ENCODE data around the gene NFKBIA.
"Not testable (repeated sequence)": the region's sequence is repeated elsewhere in the genome, so short reads cannot be mapped to it uniquely, and the experiment has no call there.

The NFKBIA gene

DNA sequence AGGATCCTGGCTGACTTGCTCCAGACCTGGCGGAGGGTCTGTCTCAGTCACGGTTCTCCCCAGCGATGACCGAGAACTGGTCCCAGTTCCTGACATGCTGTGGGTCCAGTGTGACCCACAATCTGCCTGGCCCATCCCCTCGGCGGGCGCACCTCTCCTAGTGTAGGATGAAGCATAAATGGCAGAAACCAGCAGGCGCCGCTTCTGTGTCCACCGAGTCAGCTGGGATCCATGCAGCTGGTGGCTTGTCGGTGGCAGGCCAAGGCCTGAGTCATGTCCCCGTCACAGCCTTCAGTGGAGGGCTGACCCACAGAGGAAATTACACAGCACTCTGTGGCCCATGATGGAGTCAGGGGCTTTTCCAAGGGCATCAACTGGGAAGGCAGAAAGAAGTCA lies 38.5 kb downstream of the NFKBIA start:
- no peak for FAIRE-seq

DNA sequence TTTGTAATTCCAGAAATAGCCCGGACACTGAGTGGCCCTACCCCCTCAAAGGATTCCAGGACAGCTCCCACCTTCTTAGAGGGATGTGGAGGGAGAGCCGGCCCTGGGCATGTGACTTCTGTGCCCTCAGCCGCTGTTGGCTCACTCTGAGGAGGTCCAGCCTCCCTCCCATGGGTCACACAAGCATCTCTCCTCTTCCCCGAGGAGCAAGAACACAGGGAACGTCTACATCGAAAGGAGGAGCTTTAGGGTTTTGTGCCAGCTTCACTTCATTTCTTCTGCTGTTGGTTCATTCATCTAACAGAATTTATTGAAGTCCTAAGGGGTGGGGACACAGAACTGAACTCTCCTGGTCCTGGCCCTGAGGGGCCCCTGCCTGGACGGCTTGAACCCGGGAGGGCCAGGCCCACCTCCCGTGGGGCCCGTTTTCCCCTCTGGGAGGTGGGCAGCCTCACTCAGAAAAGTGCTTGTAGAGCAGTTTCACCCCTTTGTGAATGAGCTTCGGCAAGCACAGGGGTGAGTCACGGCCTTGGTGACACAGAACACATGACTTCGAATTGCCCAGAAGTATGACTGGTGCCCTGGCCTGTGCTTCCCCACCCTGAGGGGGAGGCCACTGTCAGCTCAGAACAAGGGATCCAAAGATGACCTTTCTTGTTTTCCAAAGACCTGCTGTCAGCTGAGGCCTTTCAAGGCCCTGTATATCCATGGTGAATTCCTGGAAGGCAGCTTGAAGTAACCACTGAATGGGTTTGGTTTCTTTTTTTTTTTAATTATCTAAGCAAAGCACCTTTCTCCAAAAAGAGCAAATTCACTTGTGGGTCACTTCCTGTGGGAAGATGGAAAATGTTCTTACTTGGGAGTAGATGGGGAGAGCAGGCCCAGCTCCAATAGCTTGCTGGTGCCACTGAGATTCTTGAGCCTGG lies 39.2 kb downstream of the NFKBIA start:
- FAIRE-seq, result peak; percentile 58

DNA sequence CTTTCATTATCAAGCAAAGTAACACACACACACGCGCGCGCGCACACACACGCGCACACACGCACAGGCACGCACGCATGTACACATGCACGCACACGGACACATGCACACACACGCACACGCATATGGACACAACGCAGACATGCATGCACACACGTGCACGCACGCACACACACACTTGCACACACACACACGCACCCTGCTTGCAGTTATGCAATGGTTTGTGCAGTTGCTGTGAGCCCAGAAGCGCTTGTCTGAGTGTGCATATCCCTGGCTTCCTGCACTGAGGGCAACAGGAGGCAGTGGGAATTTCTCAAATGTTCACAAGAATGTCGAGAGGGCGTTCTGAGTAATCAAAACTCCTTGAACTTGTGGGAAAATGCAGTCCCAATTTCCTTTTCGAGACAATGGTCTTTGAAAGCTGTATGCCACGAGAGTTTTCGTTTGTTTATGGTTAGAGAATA lies 41.6 kb downstream of the NFKBIA start:
- FAIRE-seq, result no peak

DNA sequence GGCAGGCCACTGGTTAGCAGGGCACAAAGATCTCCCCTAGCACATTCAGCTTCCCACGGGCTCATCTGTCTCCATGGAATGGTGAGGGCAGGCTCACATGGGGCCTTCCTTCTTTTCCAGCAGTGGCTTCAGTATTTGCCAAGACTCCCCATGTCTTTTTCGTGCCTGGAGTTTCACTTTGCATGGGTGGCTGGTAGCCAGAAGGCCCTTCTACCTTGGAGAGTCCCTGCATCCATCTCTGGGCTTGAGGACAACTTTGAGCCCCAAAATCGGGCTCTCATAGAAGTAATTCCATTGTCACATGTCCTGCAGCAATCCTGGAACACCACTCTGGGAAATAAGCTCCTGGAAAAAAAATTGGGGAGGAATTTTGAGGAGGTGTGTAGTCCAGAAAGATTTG lies 42.1 kb downstream of the NFKBIA start:
- no peak for FAIRE-seq

DNA sequence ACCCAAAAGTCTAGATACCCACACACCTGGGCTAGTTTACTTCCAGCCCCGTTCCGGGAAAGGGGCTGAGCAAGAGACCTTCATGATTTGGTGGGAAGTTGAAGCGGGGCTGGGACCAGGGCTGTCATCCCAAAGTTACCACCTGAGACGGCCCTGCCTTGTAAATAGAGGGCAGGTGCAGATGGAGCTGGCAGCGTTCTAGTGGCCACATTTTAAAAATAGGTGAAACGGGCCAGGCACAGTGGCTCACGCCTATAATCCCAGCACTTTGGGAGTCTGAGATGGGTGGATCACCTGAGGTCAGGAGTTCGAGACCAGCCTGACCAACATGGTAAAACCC lies 43.4 kb downstream of the NFKBIA start:
- FAIRE-seq, result no peak

DNA sequence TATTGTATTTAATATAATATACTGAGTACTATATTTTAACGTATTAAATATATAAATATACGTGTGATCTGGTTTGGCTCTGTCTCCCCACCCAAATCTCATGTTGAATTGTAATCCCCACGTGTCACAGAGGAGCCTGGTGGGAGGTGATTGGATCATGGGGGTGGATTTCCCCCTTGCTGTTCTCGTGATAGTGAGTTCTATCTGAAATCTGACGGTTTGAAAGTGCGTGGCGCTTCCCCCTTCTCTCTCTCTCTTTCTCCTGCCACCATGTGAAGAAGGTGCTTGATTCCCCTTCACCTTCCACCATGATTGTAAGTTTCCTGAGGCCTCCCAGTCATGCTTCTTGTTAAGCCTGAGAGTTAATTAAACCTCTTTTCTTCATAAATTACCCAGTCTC lies 44.9 kb downstream of the NFKBIA start:
- not testable (repeated sequence) for FAIRE-seq

DNA sequence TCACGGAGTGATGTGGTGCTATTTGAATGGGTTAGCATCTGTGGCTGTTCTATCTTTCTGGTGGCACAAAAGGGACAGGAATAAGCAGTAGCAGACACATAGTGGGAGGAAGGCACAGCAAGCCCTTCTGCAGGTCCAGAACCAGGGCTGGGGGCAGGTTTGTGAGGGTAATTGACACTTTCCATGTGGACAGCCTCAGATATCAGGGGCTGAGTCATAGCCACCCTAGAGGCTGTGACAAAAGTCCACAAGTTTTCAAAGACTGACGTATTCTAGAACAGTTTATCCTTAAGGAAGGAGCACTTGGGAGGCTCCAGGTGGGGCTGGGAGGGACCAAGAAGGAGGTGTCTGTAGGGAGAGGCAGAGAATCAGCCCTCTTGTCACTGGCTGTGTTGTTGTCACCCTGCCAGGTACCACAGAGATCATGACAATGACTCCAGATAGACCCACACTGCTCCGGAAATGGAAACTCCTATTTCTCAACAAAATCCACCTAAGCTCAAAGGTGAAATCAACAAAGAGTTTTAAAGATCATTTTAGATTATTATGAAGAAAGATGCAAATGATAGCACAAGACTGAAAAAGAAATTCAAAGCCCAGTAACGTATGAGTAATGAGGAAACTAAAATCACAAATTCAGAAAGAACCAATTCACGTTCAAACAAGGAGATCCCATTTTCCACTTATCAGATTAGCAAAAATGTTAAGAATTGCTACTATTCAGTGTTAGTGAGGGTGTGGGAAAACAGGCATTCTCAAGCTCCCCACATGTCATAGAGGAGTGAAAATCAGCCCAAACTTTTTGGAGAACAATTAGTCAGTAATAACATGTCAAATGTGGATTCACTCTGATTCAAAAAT lies 48.3 kb downstream of the NFKBIA start:
- no peak for FAIRE-seq

DNA sequence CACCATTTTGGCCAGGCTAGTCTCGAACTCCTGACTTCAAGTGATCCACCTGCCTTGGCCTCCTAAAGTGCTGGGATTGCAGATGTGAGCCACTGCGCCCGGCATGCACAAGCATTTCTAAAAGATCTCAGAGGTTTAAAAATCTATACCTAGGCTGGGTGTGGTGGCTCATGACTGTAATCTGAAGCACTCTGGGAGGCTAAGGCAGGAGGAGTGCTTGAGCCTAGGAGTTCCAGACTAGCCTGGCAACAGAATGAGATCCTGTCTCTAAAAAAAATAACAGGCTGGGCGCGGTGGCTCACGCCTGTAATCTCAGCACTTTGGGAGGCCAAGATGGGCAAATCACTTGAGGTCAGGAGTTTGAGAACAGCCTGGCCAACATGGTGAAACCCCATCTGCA lies 49.3 kb downstream of the NFKBIA start:
- not testable (repeated sequence) for FAIRE-seq

DNA sequence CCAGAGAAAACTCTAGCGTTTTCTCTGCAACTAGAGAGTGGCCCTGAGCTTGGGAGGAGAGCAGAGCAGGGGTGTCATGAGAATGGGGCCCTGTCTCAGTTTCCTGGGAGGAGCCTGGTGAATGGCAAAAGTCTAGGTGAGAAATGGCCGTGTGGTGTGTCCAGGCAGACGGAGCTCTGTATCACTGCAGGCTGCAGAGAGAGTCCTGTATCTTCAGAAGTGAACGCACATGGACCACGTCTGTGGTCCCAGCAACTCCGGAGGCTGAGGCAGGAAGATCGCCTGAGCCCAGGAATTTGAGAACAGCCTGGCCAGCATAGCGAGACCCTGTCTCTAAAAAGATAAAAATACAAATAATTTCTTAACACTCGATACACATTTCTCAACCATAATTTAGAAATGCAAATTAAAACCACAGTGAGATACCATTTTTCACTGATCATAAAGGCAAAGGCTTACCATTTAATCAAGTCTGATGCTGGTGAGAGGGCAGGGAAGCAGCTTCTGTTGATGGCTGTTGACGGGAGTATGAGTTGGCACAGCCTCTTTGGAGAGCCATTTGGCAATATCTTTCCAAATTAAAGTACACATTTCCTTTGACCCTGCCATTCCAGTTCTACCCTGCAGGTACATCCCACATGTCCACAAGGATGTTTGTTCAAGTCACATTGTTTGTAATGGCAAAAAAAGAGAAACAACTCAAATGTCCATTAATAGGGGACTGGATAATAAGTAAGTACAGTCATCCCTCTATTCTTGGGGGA lies 51.0 kb downstream of the NFKBIA start:
- no peak for FAIRE-seq

DNA sequence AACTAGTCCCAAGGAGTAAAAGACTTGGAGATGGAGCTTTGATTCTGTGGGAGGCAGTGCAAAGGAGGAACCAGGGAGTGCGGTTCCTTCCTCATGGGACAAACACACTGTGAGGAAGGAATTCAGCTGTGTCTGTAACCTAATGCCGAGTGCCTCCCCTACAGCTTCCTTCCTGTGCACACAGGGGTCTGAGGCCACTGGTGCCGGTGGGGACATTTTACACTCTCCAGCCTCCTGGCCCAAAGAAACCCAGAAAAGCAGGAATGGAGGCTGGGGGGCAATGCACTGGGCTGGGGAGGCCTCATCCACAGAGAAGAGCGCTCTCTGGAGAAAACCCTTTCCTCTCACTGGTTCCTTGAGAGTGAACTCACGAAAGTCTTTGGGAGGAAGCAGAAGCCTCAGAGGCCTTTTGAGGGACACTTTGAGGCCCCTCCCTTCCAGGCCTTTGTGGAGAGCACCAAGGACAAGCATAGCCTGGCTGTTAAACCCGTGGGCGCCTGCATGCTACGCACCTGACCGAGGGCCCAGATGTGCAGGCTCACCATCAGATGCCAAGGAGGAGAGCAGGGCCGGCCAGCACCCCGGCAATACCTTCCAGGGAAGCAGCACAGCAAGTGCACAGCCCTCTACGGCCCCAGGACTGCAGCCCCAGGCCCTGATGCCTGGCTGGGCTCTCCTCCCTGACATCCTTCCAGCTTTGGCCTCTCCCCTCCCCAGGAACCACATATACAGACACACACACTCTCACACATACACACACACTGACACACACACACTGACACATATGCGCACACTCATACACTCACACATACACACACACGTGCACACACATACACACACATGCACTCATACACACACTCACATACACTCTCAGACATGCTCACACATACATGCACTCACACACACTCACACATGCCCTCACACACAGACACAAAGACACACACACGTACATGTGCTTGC lies 52.0 kb downstream of the NFKBIA start:
- no peak for FAIRE-seq

DNA sequence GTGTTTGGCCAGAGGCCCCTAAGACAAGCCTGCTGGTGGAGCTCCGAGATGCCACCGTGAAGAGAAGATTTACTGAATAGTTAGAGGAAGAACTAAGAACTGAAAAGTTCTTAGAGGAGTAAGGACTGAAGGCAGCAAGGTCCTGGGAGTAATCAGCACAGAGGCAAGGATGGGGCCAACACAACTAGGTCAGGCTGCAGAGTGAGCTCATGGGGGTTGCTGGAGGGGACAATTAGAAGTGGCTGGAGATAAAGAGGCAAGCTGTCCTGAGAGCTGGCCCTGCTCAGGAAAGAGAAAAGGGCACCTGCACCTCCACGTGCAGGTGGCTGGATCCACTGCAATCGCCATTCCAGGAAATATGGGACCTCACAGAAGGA lies 52.7 kb downstream of the NFKBIA start:
- FAIRE-seq, result no peak

All from G401.6 (cell line).